Suprapubic skin (tissue), 4 donors: ENCODE measurements around the gene SQSTM1.

ENCODE experiments used
- EP300 ChIP-seq: sonication (generic); formaldehyde crosslinking; IDR thresholded peaks from one replicate; pipeline ENCODE4 v1.6.1; 2017; ENCODE audit warnings: antibody characterized with exemption
- POLR2A ChIP-seq, 2 donors: fragments of 450-650 bp; IDR thresholded peaks; one replicate each; pipeline ENCODE4 v1.6.1; 2017; ENCODE audit warnings: antibody characterized with exemption in 2 of 2, mild to moderate bottlenecking in 2 of 2, moderate library complexity in 2 of 2
- POLR2AphosphoS5 ChIP-seq, 3 donors: sonication (generic); formaldehyde crosslinking; IDR thresholded peaks; one replicate each; pipeline ENCODE4 v1.6.1; 2017; ENCODE audit warnings: antibody characterized with exemption in 3 of 3
- TF ChIP-seq, protein P1 (sequence below), 2 donors: fragments of 200-600 bp in 1 of 2; fragments of 450-650 bp in 1 of 2; sonication (generic) in 1 of 2; IDR thresholded peaks; one replicate each; pipeline ENCODE4 v1.5.1; 2016 to 2019; ENCODE audit warnings: antibody characterized with exemption in 2 of 2, mild to moderate bottlenecking in 1 of 2, moderate library complexity in 1 of 2

GRCh38 chr5:179805070-179805528 is 15.6 kb upstream of the SQSTM1 start:
- TF ChIP-seq, protein P1, sequence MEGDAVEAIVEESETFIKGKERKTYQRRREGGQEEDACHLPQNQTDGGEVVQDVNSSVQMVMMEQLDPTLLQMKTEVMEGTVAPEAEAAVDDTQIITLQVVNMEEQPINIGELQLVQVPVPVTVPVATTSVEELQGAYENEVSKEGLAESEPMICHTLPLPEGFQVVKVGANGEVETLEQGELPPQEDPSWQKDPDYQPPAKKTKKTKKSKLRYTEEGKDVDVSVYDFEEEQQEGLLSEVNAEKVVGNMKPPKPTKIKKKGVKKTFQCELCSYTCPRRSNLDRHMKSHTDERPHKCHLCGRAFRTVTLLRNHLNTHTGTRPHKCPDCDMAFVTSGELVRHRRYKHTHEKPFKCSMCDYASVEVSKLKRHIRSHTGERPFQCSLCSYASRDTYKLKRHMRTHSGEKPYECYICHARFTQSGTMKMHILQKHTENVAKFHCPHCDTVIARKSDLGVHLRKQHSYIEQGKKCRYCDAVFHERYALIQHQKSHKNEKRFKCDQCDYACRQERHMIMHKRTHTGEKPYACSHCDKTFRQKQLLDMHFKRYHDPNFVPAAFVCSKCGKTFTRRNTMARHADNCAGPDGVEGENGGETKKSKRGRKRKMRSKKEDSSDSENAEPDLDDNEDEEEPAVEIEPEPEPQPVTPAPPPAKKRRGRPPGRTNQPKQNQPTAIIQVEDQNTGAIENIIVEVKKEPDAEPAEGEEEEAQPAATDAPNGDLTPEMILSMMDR (IDR thresholded peaks at IDR 0.05), result no peak
- TF ChIP-seq POLR2A (IDR thresholded peaks at IDR 0.05) (no peak), EP300 (no peak), POLR2AphosphoS5 (IDR thresholded peaks at IDR 0.05) (no peak)
